Femur (tissue), 1 donor: Measurements from ENCODE around the gene TST.
A peak's percentile ranks its signal among the peaks of the same experiment; 100 is the strongest.

Source experiments
- DNase-seq: peaks from one replicate; pipeline ENCODE4 v3.0.0-alpha.2; 2017

The TST gene

GRCh38 chr22:36979016-36979910 lies 40.0 kb downstream of the TST start:
- DNase-seq, result no peak

- peak; percentile 94 for DNase-seq
Observed at GRCh38 chr22:36977947-36978660, 41.1 kb downstream of the TST start.

DNA sequence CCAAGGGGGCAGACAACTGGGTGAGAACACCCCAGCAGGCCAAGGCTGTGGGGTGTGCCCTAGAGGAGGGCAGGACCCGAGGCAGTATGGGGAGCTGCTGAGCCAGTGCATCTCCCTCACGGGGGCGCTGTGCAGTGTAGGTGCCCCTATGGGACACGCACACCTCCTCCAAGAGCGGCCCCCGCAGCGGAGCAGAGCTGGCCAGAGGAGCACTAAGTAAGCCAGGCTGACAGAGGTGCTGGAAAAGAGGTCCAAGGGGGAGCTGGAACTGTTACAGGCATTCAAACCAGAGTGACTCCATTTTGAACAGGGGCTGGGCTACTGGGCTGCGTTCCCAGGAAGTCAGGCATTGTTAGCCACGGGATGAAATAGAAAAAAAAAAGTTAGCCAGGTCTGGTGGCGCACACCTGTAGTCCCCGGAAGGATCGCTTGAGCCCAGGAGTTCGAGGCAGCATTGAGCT lies 41.8 kb downstream of the TST start:
- DNase-seq, result no peak

DNA sequence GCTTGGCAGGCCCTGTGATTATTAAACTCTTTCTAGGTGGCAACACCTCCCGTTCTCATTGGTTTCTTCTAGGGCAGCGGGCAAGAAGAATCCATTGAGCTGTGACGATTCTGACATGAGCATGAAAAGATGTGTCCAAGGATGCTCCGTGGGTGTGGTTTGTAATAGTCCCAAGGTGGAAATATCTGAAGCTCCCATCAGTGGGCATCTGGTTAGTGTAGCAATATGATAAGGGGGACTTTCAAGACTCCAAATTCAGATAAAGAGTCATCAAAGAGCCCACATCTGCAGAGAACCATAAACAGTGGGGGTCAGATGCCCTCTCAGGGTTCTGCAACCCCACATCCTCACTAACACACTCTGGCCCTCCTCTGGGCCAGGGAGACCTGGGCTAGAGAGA lies 42.6 kb downstream of the TST start:
- no peak for DNase-seq

GRCh38 chr22:36971341-36972125 lies 47.7 kb downstream of the TST start:
- no peak for DNase-seq

DNA sequence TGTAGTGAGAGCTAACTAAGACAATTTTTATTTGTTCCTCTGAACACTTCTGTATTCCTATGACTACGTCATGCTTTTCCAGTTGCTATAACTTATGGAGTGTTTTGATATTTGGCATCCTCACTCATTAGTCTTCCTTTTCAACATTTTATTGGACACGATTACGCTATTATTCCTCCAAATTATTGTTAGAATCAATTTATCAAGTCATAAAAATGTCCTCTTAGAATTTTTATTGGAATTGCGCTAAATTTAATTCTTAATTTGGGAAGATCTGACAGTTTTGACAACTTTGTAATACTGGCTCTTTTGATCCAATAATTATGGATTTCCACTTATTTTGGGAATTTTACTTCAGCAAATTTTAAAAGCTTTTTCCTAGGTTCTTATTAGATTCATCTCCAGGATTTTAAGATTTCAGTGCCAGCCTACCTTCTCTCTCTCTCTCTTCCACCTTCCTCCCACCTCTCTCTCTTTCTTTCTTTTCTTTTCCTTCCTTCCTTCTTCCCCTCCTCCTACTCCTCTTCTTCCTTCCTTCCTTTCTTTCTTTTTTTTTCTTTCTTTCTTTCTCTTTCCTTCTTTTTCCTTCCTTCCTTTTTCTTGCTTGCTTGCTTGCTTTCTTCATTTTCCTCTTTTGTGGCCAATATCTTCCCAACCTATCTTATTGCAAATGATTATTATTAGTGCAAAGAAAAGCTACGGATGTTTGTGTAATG lies 50.8 kb downstream of the TST start:
- DNase-seq, result no peak

- no peak for DNase-seq
Observed at GRCh38 chr22:36966851-36967540, 52.3 kb downstream of the TST start.

DNA sequence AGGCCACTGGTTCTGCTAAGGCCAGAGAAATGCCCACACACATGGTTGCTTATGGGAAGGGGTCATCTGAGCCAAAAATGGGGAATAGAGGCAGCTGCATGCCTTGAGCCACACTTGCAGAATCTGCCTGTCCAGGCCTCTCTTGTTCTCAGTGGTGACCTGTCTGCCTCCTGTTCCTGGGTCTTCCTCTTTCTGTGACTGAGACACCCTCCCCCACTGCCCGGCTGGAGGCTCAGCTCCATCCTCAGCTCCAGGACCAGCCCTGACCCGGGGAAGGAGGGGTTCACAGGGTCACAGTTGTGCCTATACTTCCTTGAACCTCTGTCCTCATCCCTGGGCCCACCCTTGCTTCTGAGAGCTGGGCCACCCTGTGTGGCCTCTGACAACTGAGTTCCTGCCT lies 53.6 kb downstream of the TST start:
- DNase-seq, result no peak

- no peak for DNase-seq
Observed at GRCh38 chr22:36964106-36964505, 55.1 kb downstream of the TST start.

GRCh38 chr22:36963302-36963701 lies 55.9 kb downstream of the TST start:
- DNase-seq, result no peak

GRCh38 chr22:36961626-36962025 lies 57.6 kb downstream of the TST start:
- no peak for DNase-seq
